ENCODE measurements around the gene KLHDC4.
A peak's percentile ranks its signal among the peaks of the same experiment; 100 is the strongest.

KLHDC4 gene

GRCh38 chr16:87665193-87665592 lies 100.6 kb downstream of the KLHDC4 start:
- no peak for TF ChIP-seq CTCF (conservative IDR thresholded peaks at IDR 0.05; ENCODE audit: low read depth)
- H3K27ac ChIP-seq, result no peak overlapping the region
- POLR2A ChIA-PET (ENCODE audit: low non-redundant PET), result interaction anchor here (0.5 kb wide), 1 partner anchor 379 kb away, joined by 8 read pairs; no protein-coding TSS in a partner anchor
- DNase-seq (ENCODE audit: low spot score), result no peak
- CTCF ChIA-PET, result no interaction called here

- H3K27ac ChIP-seq, result no peak overlapping the region
- no peak for TF ChIP-seq CTCF (conservative IDR thresholded peaks at IDR 0.05; ENCODE audit: low read depth)
- ChIA-PET CTCF (no interaction called here), POLR2A (ENCODE audit: low non-redundant PET) (no interaction called here)
- DNase-seq (ENCODE audit: low spot score), result no peak
Measured at GRCh38 chr16:87664792-87665191, 101.0 kb downstream of the KLHDC4 start.

- H3K27ac ChIP-seq, result no peak overlapping the region
- no peak for TF ChIP-seq CTCF (conservative IDR thresholded peaks at IDR 0.05; ENCODE audit: low read depth)
- no peak for DNase-seq (ENCODE audit: low spot score)
- ChIA-PET CTCF (no interaction called here), POLR2A (ENCODE audit: low non-redundant PET) (no interaction called here)
Measured at GRCh38 chr16:87662254-87663204, 103.3 kb downstream of the KLHDC4 start.

- ChIA-PET POLR2A (ENCODE audit: low non-redundant PET) (no interaction called here), CTCF (no interaction called here)
- no peak for TF ChIP-seq CTCF (conservative IDR thresholded peaks at IDR 0.05; ENCODE audit: low read depth)
- no peak overlapping the region for H3K27ac ChIP-seq
- DNase-seq (ENCODE audit: low spot score), result peak; percentile 55
Measured at GRCh38 chr16:87661561-87661960, 104.2 kb downstream of the KLHDC4 start.

- ChIA-PET CTCF (interaction anchor here (0.5 kb wide), 1 partner anchor 111 kb away, joined by 3 read pairs; no protein-coding TSS in a partner anchor), POLR2A (ENCODE audit: low non-redundant PET) (interaction anchor here (0.5 kb wide), 1 partner anchor 33 kb away, joined by 3 read pairs; no protein-coding TSS in a partner anchor)
- TF ChIP-seq CTCF (conservative IDR thresholded peaks at IDR 0.05; ENCODE audit: low read depth), result no peak
- DNase-seq (ENCODE audit: low spot score), result no peak
- no peak overlapping the region for H3K27ac ChIP-seq
Measured at GRCh38 chr16:87658564-87659225, 107.1 kb downstream of the KLHDC4 start.

Measured in RWPE1 (cell line).